Thymus (tissue), 11 donors: ENCODE results near the gene NPAS1. TPM values are rescaled to one million over a fixed set of nuclear protein-coding genes. Genes with fewer than 3 reads are reported as not detected.
"Not testable (repeated sequence)": the region's sequence is repeated elsewhere in the genome, so short reads cannot be mapped to it uniquely, and the experiment has no call there.

Experiments used
- DNase-seq, 9 donors: peaks; one replicate each; pipeline ENCODE4 v3.0.0-alpha.2; 2013; ENCODE audit warnings: low spot score in 9 of 9, low read depth in 6 of 9, missing footprints in 1 of 9
- H3K27ac ChIP-seq, 2 donors: one replicate each; pipeline ENCODE4 v1.5.1; 2013; ENCODE audit warnings: control low read depth in 1 of 2, low read depth in 1 of 2, low read length in 1 of 2, mild to moderate bottlenecking in 1 of 2, moderate library complexity in 1 of 2
- H3K27me3 ChIP-seq, 2 donors: one replicate each; pipeline ENCODE4 v1.5.1; 2013; ENCODE audit warnings: low read length in 1 of 2; ENCODE audit not compliant: control insufficient read depth in 2 of 2, insufficient read depth in 1 of 2
- H3K36me3 ChIP-seq, 2 donors: one replicate each; pipeline ENCODE4 v1.5.1; 2013; ENCODE audit warnings: low read length in 1 of 2, mild to moderate bottlenecking in 1 of 2, moderate library complexity in 1 of 2; ENCODE audit not compliant: control insufficient read depth in 2 of 2, insufficient read depth in 2 of 2
- H3K4me1 ChIP-seq, 2 donors: one replicate each; pipeline ENCODE4 v1.5.1; 2013; ENCODE audit warnings: low read length in 2 of 2; ENCODE audit not compliant: control insufficient read depth in 2 of 2, insufficient read depth in 2 of 2
- H3K4me3 ChIP-seq, 2 donors: one replicate each; pipeline ENCODE4 v1.5.1; 2013; ENCODE audit warnings: low read length in 2 of 2, control low read depth in 1 of 2, mild to moderate bottlenecking in 1 of 2
- H3K9me3 ChIP-seq, 2 donors: one replicate each; pipeline ENCODE4 v1.5.1; 2013; ENCODE audit warnings: low read length in 1 of 2, mild to moderate bottlenecking in 1 of 2; ENCODE audit not compliant: control insufficient read depth in 2 of 2, insufficient read depth in 1 of 2
- WGBS: extraction: QIAGEN DNeasy Blood & Tissue Kit; methylation state at CpG from one replicate; pipeline ENCODE4 v1.1.7; 2013; 5-methylcytosine and 5-hydroxymethylcytosine counted together
- polyA plus RNA-seq: library from polyadenylated mRNA; stranded (reverse); fragments of 200-250 nt; gene quantifications from one replicate; pipeline ENCODE4 v1.2.3, GENCODE V29; 2013
- total RNA-seq: library from RNA; stranded (reverse); fragments of 120-200 nt; gene quantifications from one replicate; pipeline ENCODE4 v1.2.4, GENCODE V29; 2013
- donor health status: healthy.

The NPAS1 gene
- total and polyA plus RNA-seq, 2 donors: 0.09 to 0.46 TPM

GRCh38 chr19:47075179-47075810 lies 55.7 kb downstream of the NPAS1 start:
- no peak for DNase-seq
- Histone ChIP-seq H3K4me1 (no peaks in the 10 kb centered on the region), H3K4me3 (no peak overlapping the region), H3K36me3 (peaks cover 84 to 88% of the 10 kb centered on the region in 2 donors), H3K27me3 (no peaks in the 10 kb centered on the region), H3K9me3 (no peaks in the 10 kb centered on the region), H3K27ac (no peak overlapping the region)
- 77% methylated on average over 15 of the region's 15 CpGs for WGBS

GRCh38 chr19:47075941-47076340 lies 56.3 kb downstream of the NPAS1 start:
- H3K27ac ChIP-seq: no peak overlapping the region
- no peaks in the 10 kb centered on the region for H3K4me1 ChIP-seq
- no peaks in the 10 kb centered on the region for H3K9me3 ChIP-seq
- H3K27me3 ChIP-seq: no peaks in the 10 kb centered on the region
- H3K36me3 ChIP-seq: peaks cover 84 to 89% of the 10 kb centered on the region in 2 donors
- DNase-seq: no peak
- no peak overlapping the region for H3K4me3 ChIP-seq
- 90% methylated on average over 13 of the region's 13 CpGs for WGBS

GRCh38 chr19:47078351-47078750 lies 58.7 kb downstream of the NPAS1 start:
- not testable (repeated sequence) for H3K27me3 ChIP-seq, H3K4me1 ChIP-seq, H3K9me3 ChIP-seq, H3K4me3 ChIP-seq, DNase-seq, H3K27ac ChIP-seq
- WGBS: 98% methylated on average over 13 of the region's 13 CpGs
- peaks cover 84 to 93% of the 10 kb centered on the region in 2 donors for H3K36me3 ChIP-seq

- Histone ChIP-seq H3K4me1 (no peaks in the 10 kb centered on the region), H3K36me3 (peaks cover 84 to 92% of the 10 kb centered on the region in 2 donors), H3K27me3 (no peaks in the 10 kb centered on the region), H3K9me3 (no peaks in the 10 kb centered on the region), H3K4me3 (no peak overlapping the region), H3K27ac (no peak overlapping the region)
- WGBS: 96% methylated on average over 6 of the region's 6 CpGs
- no peak for DNase-seq
Observed at GRCh38 chr19:47081095-47081494, 61.5 kb downstream of the NPAS1 start.

GRCh38 chr19:47082493-47082892 lies 62.9 kb downstream of the NPAS1 start:
- no peaks in the 10 kb centered on the region for H3K27me3 ChIP-seq
- WGBS: 97% methylated on average over 5 of the region's 5 CpGs
- H3K36me3 ChIP-seq: peaks cover 83 to 92% of the 10 kb centered on the region in 2 donors
- no peak for DNase-seq
- no peak overlapping the region for H3K27ac ChIP-seq
- H3K4me1 ChIP-seq: no peaks in the 10 kb centered on the region
- no peaks in the 10 kb centered on the region for H3K9me3 ChIP-seq
- no peak overlapping the region for H3K4me3 ChIP-seq

GRCh38 chr19:47084879-47085439 lies 65.3 kb downstream of the NPAS1 start:
- Histone ChIP-seq H3K4me1 (no peaks in the 10 kb centered on the region), H3K36me3 (peaks cover 90 to 94% of the 10 kb centered on the region in 2 donors), H3K27ac (no peak overlapping the region), H3K4me3 (no peak overlapping the region), H3K27me3 (no peaks in the 10 kb centered on the region), H3K9me3 (no peaks in the 10 kb centered on the region)
- 97% methylated on average over 24 of the region's 24 CpGs for WGBS
- no peak for DNase-seq

- no peak for DNase-seq
- WGBS: 98% methylated on average over 17 of the region's 17 CpGs
- Histone ChIP-seq H3K27ac (no peak overlapping the region), H3K4me3 (no peak overlapping the region), H3K4me1 (no peaks in the 10 kb centered on the region), H3K27me3 (no peaks in the 10 kb centered on the region), H3K9me3 (no peaks in the 10 kb centered on the region), H3K36me3 (peaks cover 89 to 94% of the 10 kb centered on the region in 2 donors)
Observed at GRCh38 chr19:47086280-47086679, 66.6 kb downstream of the NPAS1 start.

GRCh38 chr19:47089767-47090350 lies 70.2 kb downstream of the NPAS1 start:
- no peak for DNase-seq
- H3K27ac ChIP-seq: no peak overlapping the region
- WGBS: 98% methylated on average over 21 of the region's 21 CpGs

GRCh38 chr19:47093254-47093653 lies 73.6 kb downstream of the NPAS1 start:
- Histone ChIP-seq H3K36me3 (peaks cover 72 to 94% of the 10 kb centered on the region in 2 donors), H3K4me1 (peaks cover 8 to 28% of the 10 kb centered on the region in 2 donors), H3K27ac (peak overlapping the region in 1 of 2 donors; percentile 2), H3K27me3 (no peaks in the 10 kb centered on the region), H3K4me3 (no peak overlapping the region), H3K9me3 (no peaks in the 10 kb centered on the region)
- 97% methylated on average over 5 of the region's 5 CpGs for WGBS
- no peak for DNase-seq

More at GRCh38 chr19:47089767-47090350, 70.2 kb downstream of the NPAS1 start:
- no peaks in the 10 kb centered on the region for H3K9me3 ChIP-seq
- peaks cover under 1 to 5% of the 10 kb centered on the region in 2 donors for H3K4me1 ChIP-seq
- H3K27me3 ChIP-seq: no peaks in the 10 kb centered on the region
- no peak overlapping the region for H3K4me3 ChIP-seq
- peaks cover 85 to 92% of the 10 kb centered on the region in 2 donors for H3K36me3 ChIP-seq
